ENCODE measurements around the gene EXT2.

- TF ChIP-seq, protein P1, sequence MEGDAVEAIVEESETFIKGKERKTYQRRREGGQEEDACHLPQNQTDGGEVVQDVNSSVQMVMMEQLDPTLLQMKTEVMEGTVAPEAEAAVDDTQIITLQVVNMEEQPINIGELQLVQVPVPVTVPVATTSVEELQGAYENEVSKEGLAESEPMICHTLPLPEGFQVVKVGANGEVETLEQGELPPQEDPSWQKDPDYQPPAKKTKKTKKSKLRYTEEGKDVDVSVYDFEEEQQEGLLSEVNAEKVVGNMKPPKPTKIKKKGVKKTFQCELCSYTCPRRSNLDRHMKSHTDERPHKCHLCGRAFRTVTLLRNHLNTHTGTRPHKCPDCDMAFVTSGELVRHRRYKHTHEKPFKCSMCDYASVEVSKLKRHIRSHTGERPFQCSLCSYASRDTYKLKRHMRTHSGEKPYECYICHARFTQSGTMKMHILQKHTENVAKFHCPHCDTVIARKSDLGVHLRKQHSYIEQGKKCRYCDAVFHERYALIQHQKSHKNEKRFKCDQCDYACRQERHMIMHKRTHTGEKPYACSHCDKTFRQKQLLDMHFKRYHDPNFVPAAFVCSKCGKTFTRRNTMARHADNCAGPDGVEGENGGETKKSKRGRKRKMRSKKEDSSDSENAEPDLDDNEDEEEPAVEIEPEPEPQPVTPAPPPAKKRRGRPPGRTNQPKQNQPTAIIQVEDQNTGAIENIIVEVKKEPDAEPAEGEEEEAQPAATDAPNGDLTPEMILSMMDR (IDR thresholded peaks at IDR 0.05 in 2 of 3, conservative IDR thresholded peaks at IDR 0.05 in 1 of 3; ENCODE audit: control insufficient read depth in 2 of 3, extremely low read depth in 1 of 3, insufficient read depth in 1 of 3, low read depth in 3 of 3, low read length in 3 of 3): no peak
- TF ChIP-seq, protein P2, sequence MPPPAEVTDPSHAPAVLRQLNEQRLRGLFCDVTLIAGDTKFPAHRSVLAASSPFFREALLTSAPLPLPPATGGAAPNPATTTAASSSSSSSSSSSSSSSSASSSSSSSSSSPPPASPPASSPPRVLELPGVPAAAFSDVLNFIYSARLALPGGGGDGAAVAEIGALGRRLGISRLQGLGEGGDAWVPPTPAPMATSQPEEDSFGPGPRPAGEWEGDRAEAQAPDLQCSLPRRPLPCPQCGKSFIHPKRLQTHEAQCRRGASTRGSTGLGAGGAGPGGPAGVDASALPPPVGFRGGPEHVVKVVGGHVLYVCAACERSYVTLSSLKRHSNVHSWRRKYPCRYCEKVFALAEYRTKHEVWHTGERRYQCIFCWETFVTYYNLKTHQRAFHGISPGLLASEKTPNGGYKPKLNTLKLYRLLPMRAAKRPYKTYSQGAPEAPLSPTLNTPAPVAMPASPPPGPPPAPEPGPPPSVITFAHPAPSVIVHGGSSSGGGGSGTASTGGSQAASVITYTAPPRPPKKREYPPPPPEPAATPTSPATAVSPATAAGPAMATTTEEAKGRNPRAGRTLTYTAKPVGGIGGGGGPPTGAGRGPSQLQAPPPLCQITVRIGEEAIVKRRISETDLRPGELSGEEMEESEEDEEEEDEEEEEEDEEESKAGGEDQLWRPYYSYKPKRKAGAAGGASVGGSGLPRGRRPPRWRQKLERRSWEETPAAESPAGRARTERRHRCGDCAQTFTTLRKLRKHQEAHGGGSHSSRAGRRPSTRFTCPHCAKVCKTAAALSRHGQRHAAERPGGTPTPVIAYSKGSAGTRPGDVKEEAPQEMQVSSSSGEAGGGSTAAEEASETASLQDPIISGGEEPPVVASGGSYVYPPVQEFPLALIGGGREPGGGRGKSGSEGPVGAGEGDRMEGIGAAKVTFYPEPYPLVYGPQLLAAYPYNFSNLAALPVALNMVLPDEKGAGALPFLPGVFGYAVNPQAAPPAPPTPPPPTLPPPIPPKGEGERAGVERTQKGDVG (CRISPR knock-in tag; IDR thresholded peaks at IDR 0.05): no peak
- no peak for TF ChIP-seq PAX5 (IDR thresholded peaks at IDR 0.05; ENCODE audit: borderline replicate concordance, low read depth, low read length)
- no peak for TF ChIP-seq SUZ12 (IDR thresholded peaks at IDR 0.05; ENCODE audit: unreplicated experiment)
- TF ChIP-seq CHD4 (IDR thresholded peaks at IDR 0.05): no peak
- no peak for TF ChIP-seq NFYB (IDR thresholded peaks at IDR 0.05; ENCODE audit: insufficient read depth, low read depth, low read length)
- no peak for TF ChIP-seq ATF2 (IDR thresholded peaks at IDR 0.05; ENCODE audit: low read length)
- no peak for TF ChIP-seq USF2 (IDR thresholded peaks at IDR 0.05; ENCODE audit: borderline replicate concordance, low read depth, low read length)
- no peak for TF ChIP-seq POLR2A (IDR thresholded peaks at IDR 0.05; ENCODE audit: low read depth, low read length)
These were observed 67.2 kb downstream of the EXT2 start for GRCh38 chr11:44162662-44163061.

Measured in GM12878 (cell line).